ENCODE results near the gene CCL28.
A peak's percentile ranks its signal among the peaks of the same experiment; 100 is the strongest.
"Not testable (repeated sequence)": the region's sequence is repeated elsewhere in the genome, so short reads cannot be mapped to it uniquely, and the experiment has no call there.

CCL28 gene

GRCh38 chr5:43409809-43410271, 2.4 kb downstream of the CCL28 start:
- DNase-seq (ENCODE audit: low spot score): no peak

DNA sequence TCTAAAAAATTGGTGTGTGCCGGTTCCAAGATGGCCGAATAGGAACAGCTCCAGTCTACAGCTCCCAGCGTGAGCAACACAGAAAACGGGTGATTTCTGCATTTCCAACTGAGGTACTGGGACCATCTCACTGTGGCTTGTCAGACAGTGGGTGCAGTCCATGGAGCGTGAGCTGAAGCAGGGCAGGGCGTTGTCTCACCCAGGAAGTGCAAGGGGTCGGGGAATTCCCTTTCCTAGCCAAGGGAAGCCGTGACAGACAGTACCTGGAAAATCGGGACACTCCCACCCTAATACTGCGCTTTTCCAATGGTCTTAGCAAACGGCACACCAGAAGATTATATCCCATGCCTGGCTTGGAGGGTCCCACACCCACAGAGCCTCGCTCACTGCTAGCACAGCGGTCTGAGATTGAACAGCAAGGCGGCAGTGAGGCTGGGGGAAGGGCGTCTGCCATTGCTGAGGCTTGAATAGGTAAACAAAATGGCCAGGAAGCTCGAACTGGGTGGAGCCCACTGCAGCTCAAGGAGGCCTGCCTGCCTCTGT, 9.6 kb downstream of the CCL28 start:
- DNase-seq (ENCODE audit: low spot score): not testable (repeated sequence)

DNA sequence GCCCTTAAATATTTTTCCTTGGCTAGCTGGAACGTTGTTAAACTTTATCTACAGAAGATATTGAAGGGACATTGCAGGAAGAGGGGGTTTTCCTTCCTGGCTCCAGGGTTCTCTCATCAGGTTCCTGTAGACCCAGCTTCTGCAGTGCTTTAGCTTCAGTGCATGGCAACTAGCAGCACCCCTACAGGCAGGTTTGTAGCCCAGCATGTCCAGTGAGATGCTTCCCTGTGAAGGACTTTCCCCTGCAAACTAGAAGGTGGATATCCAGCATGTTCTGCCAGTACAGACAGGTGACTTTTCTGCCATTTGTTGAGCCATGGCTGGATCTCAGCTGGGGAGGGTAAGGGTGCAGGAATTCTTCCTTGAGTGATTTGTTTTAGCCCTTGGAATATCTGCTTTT, 10.4 kb downstream of the CCL28 start:
- DNase-seq (ENCODE audit: low spot score): no peak

- no peak for DNase-seq (ENCODE audit: low spot score)
Observed at GRCh38 chr5:43400082-43400481, 12.1 kb downstream of the CCL28 start.

GRCh38 chr5:43396762-43397304, 15.4 kb downstream of the CCL28 start:
- DNase-seq (ENCODE audit: low spot score): peak; percentile 54

DNA sequence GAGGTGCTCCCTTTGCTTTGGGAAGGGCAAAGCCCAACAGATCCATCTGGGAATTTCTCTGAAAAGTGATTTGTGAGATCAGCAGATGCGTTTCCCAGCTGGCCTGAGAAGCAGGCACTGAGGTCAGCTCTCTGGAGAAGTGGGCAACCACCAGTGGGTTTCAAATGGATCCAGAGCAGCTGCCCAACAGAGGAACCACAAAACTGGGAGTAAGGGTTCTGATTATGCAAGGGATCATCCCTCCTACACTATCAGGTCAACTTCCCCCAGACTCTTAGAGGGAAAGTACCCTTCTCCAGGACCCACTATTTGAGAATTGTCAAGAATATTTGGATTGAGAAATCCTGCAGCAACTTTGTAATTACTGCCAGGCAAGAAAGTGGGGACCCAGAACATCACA, 21.7 kb downstream of the CCL28 start:
- no peak for DNase-seq (ENCODE audit: low spot score)

DNA sequence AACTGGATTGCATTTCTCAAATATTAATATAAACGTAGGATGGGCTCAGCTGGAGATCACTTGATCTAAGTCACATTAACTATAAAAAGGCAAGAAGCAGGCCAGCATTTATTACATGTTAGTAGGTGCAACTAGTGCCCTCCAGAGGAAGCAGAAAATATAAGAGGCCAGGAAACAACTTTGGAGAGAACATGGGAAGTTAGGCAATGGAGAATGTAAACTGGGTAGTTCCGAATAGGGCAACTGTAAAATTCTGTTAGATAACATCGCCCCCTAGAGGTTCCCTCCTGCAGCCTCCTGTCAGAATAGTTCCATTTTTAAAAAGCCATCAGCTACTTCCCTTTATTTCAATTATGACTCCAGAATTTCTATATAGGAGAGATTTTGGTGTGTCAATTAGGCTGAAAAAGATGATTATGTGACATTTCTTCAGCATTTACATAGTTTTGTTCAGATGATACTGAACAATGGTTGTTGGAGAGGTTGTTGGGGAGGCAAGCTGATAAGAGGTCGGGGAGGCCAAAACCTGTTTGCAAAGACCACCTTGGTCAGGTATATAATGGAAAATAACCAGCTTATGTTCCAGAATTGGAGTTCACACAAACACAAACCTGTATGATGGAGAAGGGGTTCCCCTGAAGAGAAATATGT, 22.4 kb downstream of the CCL28 start:
- DNase-seq (ENCODE audit: low spot score): peak; percentile 65

DNA sequence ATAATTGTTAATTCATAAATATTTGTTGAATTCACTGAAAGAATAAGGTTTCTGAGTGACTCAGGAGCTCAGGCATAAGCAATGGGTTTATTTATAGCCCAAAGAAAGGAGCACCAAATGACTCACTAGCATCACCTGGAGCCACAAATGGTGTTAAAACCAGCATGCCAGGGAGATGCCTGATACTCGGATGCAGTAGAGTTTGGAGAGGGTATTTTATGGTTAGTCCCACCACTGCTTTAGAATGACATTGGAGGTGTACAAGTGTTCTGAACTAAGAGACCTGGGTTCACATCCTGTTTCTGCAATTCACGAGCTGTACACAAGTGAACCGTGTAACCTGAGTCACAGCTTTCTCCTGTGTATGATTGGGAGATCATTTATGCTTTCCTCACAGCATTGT, 25.2 kb downstream of the CCL28 start:
- DNase-seq (ENCODE audit: low spot score): no peak

DNA sequence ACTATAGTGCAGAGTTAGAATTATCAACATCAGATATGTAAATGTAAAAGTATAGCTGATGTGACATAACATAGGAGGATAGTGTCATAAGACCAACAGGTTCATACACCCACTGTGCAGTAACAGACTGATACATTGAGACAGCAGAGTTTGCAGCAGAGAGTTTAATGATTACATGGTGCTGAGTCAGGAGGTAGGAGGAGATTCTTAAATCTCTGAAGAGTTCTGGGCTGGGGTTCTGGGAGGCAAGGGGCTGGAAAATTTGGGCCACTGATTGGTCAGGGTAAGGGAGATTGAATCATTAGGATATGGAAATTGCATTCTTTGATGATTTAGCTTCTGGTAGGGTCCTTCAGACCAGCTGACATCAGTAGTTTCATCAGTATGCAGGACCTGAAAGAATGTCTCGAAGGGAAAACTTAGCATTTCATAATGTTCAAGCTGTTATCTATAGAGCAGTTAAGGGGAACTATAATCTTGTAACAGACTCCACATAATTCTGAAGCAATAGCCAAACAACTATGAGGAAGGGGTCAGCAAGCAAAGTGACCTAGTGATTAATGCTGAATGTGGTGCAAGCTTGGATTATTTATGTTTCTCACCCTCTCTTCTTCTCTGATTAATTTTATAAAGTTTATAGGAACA, 35.6 kb downstream of the CCL28 start:
- no peak for DNase-seq (ENCODE audit: low spot score)

DNA sequence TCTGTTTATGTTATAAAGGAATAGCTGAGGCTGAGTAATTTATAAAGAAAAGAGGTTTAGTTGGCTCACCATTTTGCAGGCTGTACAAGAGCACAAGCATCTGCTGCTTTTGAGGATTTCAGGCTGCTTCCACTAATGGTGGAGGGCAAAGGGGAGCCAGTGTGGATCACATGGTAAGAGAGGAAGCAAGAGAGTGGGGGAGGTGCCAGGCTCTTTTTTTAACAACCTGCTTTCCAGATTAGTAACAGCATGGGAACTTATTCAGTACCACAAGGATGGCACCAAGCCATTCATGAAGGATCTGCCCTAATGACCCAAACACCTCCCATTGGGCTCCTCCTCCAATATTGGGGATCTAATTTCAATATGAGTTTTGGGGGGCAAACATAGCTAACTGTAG, 40.4 kb downstream of the CCL28 start:
- DNase-seq (ENCODE audit: low spot score): no peak

DNA sequence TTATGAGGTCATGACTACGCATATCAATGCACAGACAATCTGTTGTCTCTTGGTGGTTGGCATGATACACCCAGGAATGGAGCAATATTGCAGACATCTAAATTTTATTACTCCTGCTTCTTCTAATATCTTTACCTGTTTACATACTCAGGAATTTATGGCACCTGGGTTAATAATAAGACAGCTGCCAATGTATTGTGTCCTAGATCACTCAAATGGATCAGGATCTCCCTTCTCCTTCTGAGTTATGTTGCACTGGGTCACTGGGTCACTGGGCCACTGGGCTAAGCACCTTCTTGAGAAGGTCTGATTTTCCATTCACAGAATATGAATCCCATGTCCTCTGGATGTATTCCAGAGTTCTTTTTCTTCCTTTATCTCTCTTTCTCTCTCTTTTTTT, 41.8 kb downstream of the CCL28 start:
- DNase-seq (ENCODE audit: low spot score): no peak

GRCh38 chr5:43369651-43370050, 42.5 kb downstream of the CCL28 start:
- no peak for DNase-seq (ENCODE audit: low spot score)

- no peak for DNase-seq (ENCODE audit: low spot score)
Observed at GRCh38 chr5:43367909-43368669, 44.1 kb downstream of the CCL28 start.

DNA sequence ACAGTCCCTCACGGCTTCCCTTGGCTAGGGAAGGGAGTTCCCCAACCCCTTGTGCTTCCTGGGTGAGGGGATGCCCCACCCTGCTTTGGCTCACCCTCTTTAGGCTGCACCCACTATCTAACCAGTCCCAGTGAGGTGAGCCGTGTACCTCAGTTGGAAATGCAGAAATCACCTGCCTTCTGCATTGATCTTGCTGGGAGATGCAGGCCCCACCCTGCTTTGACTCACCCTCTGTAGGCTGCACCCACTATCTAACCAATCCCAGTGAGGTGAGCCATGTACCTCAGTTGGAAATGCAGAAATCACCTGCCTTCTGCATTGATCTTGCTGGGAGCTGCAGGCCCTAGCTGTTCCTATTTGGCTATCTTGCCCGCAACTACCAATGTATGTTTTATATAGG, 44.7 kb downstream of the CCL28 start:
- DNase-seq (ENCODE audit: low spot score): no peak

DNA sequence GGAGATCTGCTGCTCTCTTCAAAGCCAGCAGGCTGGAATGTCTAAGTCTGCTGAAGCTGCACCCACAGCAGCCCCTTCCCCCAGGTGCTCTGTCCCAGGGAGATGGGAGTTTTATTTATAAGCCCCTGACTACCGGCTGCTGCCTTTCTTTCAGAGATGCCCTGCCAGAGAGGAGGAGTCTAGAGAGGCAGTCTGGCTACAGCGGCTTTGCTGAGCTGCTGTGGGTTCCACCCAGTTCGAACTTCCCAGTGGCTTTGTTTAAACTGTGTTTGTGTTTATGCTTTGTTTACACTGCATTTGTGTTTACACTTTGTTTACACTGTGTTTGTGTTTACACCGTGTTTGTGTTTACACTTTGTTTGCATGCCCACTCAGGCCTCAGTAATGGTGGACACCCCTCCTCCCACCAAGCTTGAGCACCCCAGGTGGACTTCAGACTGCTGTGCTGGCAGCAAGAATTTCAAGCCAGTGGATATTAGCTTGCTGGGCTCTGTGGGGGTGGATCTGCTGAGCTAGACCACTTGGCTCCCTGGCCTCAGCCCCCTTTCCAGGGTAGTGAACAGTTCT, 45.4 kb downstream of the CCL28 start:
- DNase-seq (ENCODE audit: low spot score): not testable (repeated sequence)

GRCh38 chr5:43365155-43365554, 47.0 kb downstream of the CCL28 start:
- not testable (repeated sequence) for DNase-seq (ENCODE audit: low spot score)

DNA sequence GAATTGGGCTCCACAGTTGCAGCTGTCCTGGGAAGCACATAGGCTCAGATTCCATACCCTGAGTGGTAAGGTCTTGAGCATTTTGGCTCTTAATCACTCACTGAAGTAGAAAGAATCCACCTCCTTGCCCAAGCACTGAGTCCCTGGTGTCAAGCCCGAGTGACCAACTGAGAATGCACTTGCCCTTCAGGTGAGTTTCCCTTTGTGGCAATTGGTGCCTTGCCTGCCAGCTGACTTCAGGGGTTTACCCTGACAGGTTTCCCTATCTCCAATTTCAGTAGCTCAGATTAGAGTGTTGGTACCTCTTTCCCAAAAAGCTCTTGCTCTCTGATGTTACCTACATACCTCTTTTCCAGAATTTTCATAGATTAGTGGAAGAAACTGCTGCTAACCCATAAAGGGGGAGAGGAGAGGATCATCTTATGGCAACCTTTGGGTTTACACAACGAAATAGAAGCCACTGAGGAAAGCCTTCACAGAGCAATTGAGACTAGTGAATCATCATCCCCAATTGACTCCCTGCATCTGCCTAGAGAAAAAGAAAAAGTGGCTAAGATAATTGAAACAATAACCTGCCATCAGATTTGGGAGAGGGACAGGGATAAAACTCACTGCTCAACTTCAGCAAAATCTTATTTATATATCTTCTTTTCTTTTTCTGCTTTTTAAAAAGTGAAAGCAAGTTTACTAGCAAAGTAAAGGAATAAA, 48.6 kb downstream of the CCL28 start:
- no peak for DNase-seq (ENCODE audit: low spot score)

GRCh38 chr5:43362725-43363435, 49.3 kb downstream of the CCL28 start:
- DNase-seq (ENCODE audit: low spot score): no peak

DNA sequence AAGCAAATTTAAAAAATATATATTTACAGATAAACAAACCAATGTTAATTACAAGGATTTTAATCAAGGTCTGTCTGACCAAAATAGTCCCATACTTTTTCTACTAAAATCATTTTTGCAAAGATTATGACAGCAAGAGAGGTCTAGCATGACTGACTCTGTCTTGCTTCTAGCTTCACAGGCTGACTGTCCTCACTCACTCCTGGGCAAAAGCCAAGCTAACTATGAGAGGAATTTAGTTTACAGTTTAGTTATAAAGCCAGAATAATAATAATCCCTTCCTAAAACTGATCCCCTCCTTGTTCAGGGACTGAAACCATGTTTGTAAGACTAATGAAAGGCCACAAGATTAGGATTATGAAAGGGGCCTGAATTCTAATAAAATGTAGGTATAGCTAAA, 53.5 kb downstream of the CCL28 start:
- DNase-seq (ENCODE audit: low spot score): no peak

- no peak for DNase-seq (ENCODE audit: low spot score)
Observed at GRCh38 chr5:43358301-43358700, 53.9 kb downstream of the CCL28 start.

- no peak for DNase-seq (ENCODE audit: low spot score)
Observed at GRCh38 chr5:43357878-43358281, 54.3 kb downstream of the CCL28 start.

Data from CD4-positive, alpha-beta T cell treated with Interleukin-15 for 4 hours (primary cell).